Adrenal gland (tissue), 5 donors: ENCODE results near the gene CCNE1.

Experiments used
- POLR2A ChIP-seq, 2 donors: fragments of 450-650 bp; IDR thresholded peaks; one replicate each; pipeline ENCODE4 v1.6.1; 2017; ENCODE audit warnings: antibody characterized with exemption in 2 of 2, mild to moderate bottlenecking in 2 of 2, moderate library complexity in 1 of 2
- TF ChIP-seq, protein P1 (sequence below), 6 experiments: fragments of 450-650 bp in 4 of 6; fragments of 200-600 bp in 2 of 6; sonication (generic) in 1 of 6; IDR thresholded peaks; 1 replicate in 5 of 6; 2 replicates in 1 of 6; pipeline versions ENCODE4 v1.5.1 to v1.8.0; 2016 to 2021; ENCODE audit warnings: antibody characterized with exemption in 6 of 6, mild to moderate bottlenecking in 2 of 6, moderate library complexity in 1 of 6
- donor health status: DM: no; HTN: no; CAD: no.

DNA sequence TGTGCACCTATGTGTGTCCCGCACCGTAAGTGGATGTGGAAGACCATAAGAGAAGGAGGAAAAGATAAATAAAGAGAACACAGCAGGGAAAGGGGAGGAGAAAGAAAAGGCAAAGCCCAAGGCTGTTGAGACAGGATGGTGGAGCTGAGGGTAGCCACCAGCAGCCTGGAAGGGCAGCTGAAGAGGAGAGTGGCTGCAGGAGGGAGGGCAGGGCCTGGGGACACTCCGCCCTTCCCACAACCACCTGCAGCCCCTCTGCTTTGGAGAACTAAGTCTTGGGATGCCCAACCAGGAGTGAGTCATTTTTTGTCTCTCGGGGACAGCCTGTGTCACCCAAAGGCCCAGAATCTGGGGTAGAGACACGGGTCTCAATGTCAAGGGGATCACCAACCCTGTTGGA is 26.4 kb upstream of the CCNE1 start:
- TF ChIP-seq, protein P1, sequence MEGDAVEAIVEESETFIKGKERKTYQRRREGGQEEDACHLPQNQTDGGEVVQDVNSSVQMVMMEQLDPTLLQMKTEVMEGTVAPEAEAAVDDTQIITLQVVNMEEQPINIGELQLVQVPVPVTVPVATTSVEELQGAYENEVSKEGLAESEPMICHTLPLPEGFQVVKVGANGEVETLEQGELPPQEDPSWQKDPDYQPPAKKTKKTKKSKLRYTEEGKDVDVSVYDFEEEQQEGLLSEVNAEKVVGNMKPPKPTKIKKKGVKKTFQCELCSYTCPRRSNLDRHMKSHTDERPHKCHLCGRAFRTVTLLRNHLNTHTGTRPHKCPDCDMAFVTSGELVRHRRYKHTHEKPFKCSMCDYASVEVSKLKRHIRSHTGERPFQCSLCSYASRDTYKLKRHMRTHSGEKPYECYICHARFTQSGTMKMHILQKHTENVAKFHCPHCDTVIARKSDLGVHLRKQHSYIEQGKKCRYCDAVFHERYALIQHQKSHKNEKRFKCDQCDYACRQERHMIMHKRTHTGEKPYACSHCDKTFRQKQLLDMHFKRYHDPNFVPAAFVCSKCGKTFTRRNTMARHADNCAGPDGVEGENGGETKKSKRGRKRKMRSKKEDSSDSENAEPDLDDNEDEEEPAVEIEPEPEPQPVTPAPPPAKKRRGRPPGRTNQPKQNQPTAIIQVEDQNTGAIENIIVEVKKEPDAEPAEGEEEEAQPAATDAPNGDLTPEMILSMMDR (IDR thresholded peaks at IDR 0.05), result no peak
- TF ChIP-seq POLR2A (IDR thresholded peaks at IDR 0.05), result no peak
